Forelimb muscle (tissue), 1 donor: Measurements from ENCODE around the gene MYH9. TPM values are rescaled to one million over a fixed set of nuclear protein-coding genes. Genes with fewer than 3 reads are reported as not detected.
"Not testable (repeated sequence)": the region's sequence is repeated elsewhere in the genome, so short reads cannot be mapped to it uniquely, and the experiment has no call there.

Experiments used
- DNase-seq: peaks from one replicate; pipeline ENCODE4 v3.0.0-alpha.2; 2013; ENCODE audit warnings: low read depth
- polyA plus RNA-seq: library from polyadenylated mRNA; unstranded; fragments of 120-200 nt; gene quantifications from one replicate; pipeline ENCODE4 v1.2.1, GENCODE V29; 2013; ENCODE audit not compliant: insufficient read length

MYH9 gene
- polyA plus RNA-seq, 1 donor, result 83.0 TPM

GRCh38 chr22:36292823-36293530 is 94.8 kb downstream of the MYH9 start:
- no peak for DNase-seq

- no peak for DNase-seq
Observed at GRCh38 chr22:36291831-36292740, 95.7 kb downstream of the MYH9 start.

GRCh38 chr22:36290391-36291075 is 97.2 kb downstream of the MYH9 start:
- not testable (repeated sequence) for DNase-seq

GRCh38 chr22:36289948-36290371 is 97.8 kb downstream of the MYH9 start:
- DNase-seq, result not testable (repeated sequence)

GRCh38 chr22:36289406-36289870 is 98.3 kb downstream of the MYH9 start:
- no peak for DNase-seq

- no peak for DNase-seq
Observed at GRCh38 chr22:36288571-36289405, 99.0 kb downstream of the MYH9 start.

- DNase-seq, result no peak
Observed at GRCh38 chr22:36287881-36288515, 99.8 kb downstream of the MYH9 start.

GRCh38 chr22:36286096-36286957 is 101.4 kb downstream of the MYH9 start:
- peak; percentile 49 for DNase-seq

GRCh38 chr22:36285545-36285944 is 102.2 kb downstream of the MYH9 start:
- DNase-seq, result no peak

- DNase-seq, result no peak
Observed at GRCh38 chr22:36285017-36285416, 102.8 kb downstream of the MYH9 start.

GRCh38 chr22:36284171-36284571 is 103.6 kb downstream of the MYH9 start:
- no peak for DNase-seq

GRCh38 chr22:36282328-36282831 is 105.4 kb downstream of the MYH9 start:
- no peak for DNase-seq

GRCh38 chr22:36281781-36282327 is 105.9 kb downstream of the MYH9 start:
- DNase-seq, result no peak

GRCh38 chr22:36280379-36280778 is 107.4 kb downstream of the MYH9 start:
- no peak for DNase-seq

GRCh38 chr22:36279219-36279666 is 108.5 kb downstream of the MYH9 start:
- no peak for DNase-seq

- DNase-seq, result no peak
Observed at GRCh38 chr22:36277482-36278291, 110.1 kb downstream of the MYH9 start.

GRCh38 chr22:36274531-36274930 is 113.2 kb downstream of the MYH9 start:
- no peak for DNase-seq

- DNase-seq, result not testable (repeated sequence)
Observed at GRCh38 chr22:36271951-36272350, 115.8 kb downstream of the MYH9 start.
